ENCODE results near the gene NPIPA3. TPM values are rescaled to one million over a fixed set of nuclear protein-coding genes. Genes with fewer than 3 reads are reported as not detected.
A peak's percentile ranks its signal among the peaks of the same experiment; 100 is the strongest.
"Not testable (repeated sequence)": the region's sequence is repeated elsewhere in the genome, so short reads cannot be mapped to it uniquely, and the experiment has no call there.

Gene NPIPA3
- total RNA-seq (1 to 10 TPM in 5 of 7 donors, not detected in 2; 1.3 to 3.5 (median 2.6) TPM), polyA plus RNA-seq (1 to 10 TPM in 1 of 3 donors, under 1 TPM in 2; 0.35 to 2.7 (median 0.63) TPM)
- long read RNA-seq, donor 1: 0 reads
- long read RNA-seq, donor 2: 0 reads

- DNase-seq; H3K9me3 ChIP-seq; intact Hi-C loops (cut with DNase I; ENCODE audit: low total_unique reads); H3K36me3 ChIP-seq; H3K27ac ChIP-seq; H3K27me3 ChIP-seq (replicated peaks in 1 of 7); H3K4me3 ChIP-seq; H3K4me1 ChIP-seq: not testable (repeated sequence)
- no CpG with 5 or more reads among the region's 73 CpGs for WGBS, 5 donors
Measured at GRCh38 chr16:14703156-14704011, at the start of gene NPIPA3. NPIPA3 (plus strand) TSS chr16:14703411; CDS start chr16:14708944, 5,533 bp downstream.

- H3K9me3 ChIP-seq: no peaks in the 10 kb centered on the region
- TF ChIP-seq POLR2A (IDR thresholded peaks at IDR 0.05) (no peak), CTCF (IDR thresholded peaks at IDR 0.05 in 8 of 11, conservative IDR thresholded peaks at IDR 0.05 in 3 of 11) (no peak), POLR2AphosphoS5 (IDR thresholded peaks at IDR 0.05) (no peak)
- no peaks in the 10 kb centered on the region for H3K27me3 ChIP-seq (replicated peaks in 1 of 7)
- DNase-seq: no peak
- no peak overlapping the region for H3K4me3 ChIP-seq
- peaks cover 0 to 7% (median 0%) of the 10 kb centered on the region in 6 donors for H3K4me1 ChIP-seq
- 65 to 76% (median 71%) methylated on average over 2 of the region's 2 CpGs for WGBS, 5 donors
- peak overlapping the region in 2 of 8 donors; percentile 13 to 33 for H3K27ac ChIP-seq
- intact Hi-C loops (cut with DNase I; ENCODE audit: low total_unique reads): no loop called here
- peaks cover 9 to 100% (median 92%) of the 10 kb centered on the region in 6 donors for H3K36me3 ChIP-seq
Measured at GRCh38 chr16:14658063-14658462, 45.1 kb upstream of the NPIPA3 start.

GRCh38 chr16:14667347-14668266 is 35.6 kb upstream of the NPIPA3 start:
- Histone ChIP-seq H3K27ac (no peak overlapping the region), H3K4me3 (no peak overlapping the region), H3K4me1 (peaks cover 0 to 1% (median 0%) of the 10 kb centered on the region in 6 donors), H3K27me3 (replicated peaks in 1 of 7) (no peaks in the 10 kb centered on the region), H3K36me3 (peaks cover 6 to 75% (median 69%) of the 10 kb centered on the region in 6 donors), H3K9me3 (no peaks in the 10 kb centered on the region)
- TF ChIP-seq POLR2A (IDR thresholded peaks at IDR 0.05) (no peak), CTCF (IDR thresholded peaks at IDR 0.05 in 8 of 11, conservative IDR thresholded peaks at IDR 0.05 in 3 of 11) (no peak), POLR2AphosphoS5 (IDR thresholded peaks at IDR 0.05) (no peak)
- 89 to 94% (median 92%) methylated on average over 16 of the region's 16 CpGs for WGBS, 5 donors
- intact Hi-C loops (cut with DNase I; ENCODE audit: low total_unique reads): no loop called here
- no peak for DNase-seq

- peaks cover 0 to 9% (median 0%) of the 10 kb centered on the region in 6 donors for H3K4me1 ChIP-seq
- H3K4me3 ChIP-seq: no peak overlapping the region
- WGBS, 5 donors: 89 to 94% (median 91%) methylated on average over 7 of the region's 7 CpGs
- intact Hi-C loops (cut with DNase I; ENCODE audit: low total_unique reads): no loop called here
- no peaks in the 10 kb centered on the region for H3K9me3 ChIP-seq
- peaks cover 0 to 64% (median 58%) of the 10 kb centered on the region in 6 donors for H3K36me3 ChIP-seq
- no peak overlapping the region for H3K27ac ChIP-seq
- DNase-seq: no peak
- no peaks in the 10 kb centered on the region for H3K27me3 ChIP-seq (replicated peaks in 1 of 7)
- TF ChIP-seq POLR2AphosphoS5 (IDR thresholded peaks at IDR 0.05): no peak
- TF ChIP-seq CTCF (IDR thresholded peaks at IDR 0.05 in 8 of 11, conservative IDR thresholded peaks at IDR 0.05 in 3 of 11): no peak
- no peak for TF ChIP-seq POLR2A (IDR thresholded peaks at IDR 0.05)
Measured at GRCh38 chr16:14668556-14669223, 34.5 kb upstream of the NPIPA3 start.

Measured in spleen (tissue), 13 donors.